A549 (cell line): ENCODE data around the gene MYOZ1. TPM values are rescaled to one million over a fixed set of nuclear protein-coding genes. Genes with fewer than 3 reads are reported as not detected.

Experiments
- ATAC-seq, 2 experiments: fragments of 200-7000 bp in 1 of 2; fragments of >200 bp in 1 of 2; cut with Nextera tagmentation in 1 of 2; cut with Tn5 transposase in 1 of 2; 3 replicates each; pipeline versions ENCODE4 v1.8.0 to v1.9.1; 2018 to 2020; ENCODE audit warnings: mild to moderate bottlenecking in 1 of 2, moderate library complexity in 1 of 2
- CTCF ChIA-PET: fragments of 300-600 bp; sonication (Branson Sonifier 250); formaldehyde crosslinking; extraction: SDS; loops from one replicate; lab custom pipeline; 2021; ENCODE audit warnings: antibody characterized with exemption, inconsistent platforms; lab: Yijun Ruan, JAX
- POLR2A ChIA-PET: fragments of 350-600 bp; formaldehyde crosslinking; extraction: SDS; loops from one replicate; lab custom pipeline; 2021; ENCODE audit warnings: antibody characterized with exemption, inconsistent platforms; lab: Yijun Ruan, JAX
- DNase-seq, 2 experiments: peaks; one replicate each; pipeline versions ENCODE4 v3.0.0 to v3.0.0-alpha.2; 2011 to 2016; ENCODE audit warnings: low read depth in 1 of 2, low spot score in 1 of 2
- FAIRE-seq: peaks from 2 replicates; lab custom pipeline; 2011; peaks lifted over from hg19 to GRCh38; lab: Jason Lieb, UNC
- H3K27ac ChIP-seq, 2 experiments: fragments of >200 bp; sonication (Bioruptor Twin); formaldehyde crosslinking; 3 replicates each; pipeline ENCODE4 v1.5.1; 2016 to 2017
- H3K4me1 ChIP-seq: fragments of >200 bp; sonication (Bioruptor Twin); formaldehyde crosslinking; 3 replicates; pipeline ENCODE4 v1.6.1; 2016
- H3K4me2 ChIP-seq: fragments of >200 bp; sonication (Bioruptor Twin); formaldehyde crosslinking; 3 replicates; pipeline ENCODE4 v1.6.1; 2016
- H3K4me3 ChIP-seq: fragments of >200 bp; sonication (Bioruptor Twin); formaldehyde crosslinking; 3 replicates; pipeline ENCODE4 v1.5.1; 2016
- H3K9me3 ChIP-seq: fragments of >200 bp; sonication (Bioruptor Twin); formaldehyde crosslinking; 3 replicates; pipeline ENCODE4 v1.6.1; 2016
- BHLHE40 ChIP-seq: IDR thresholded peaks from 2 replicates; pipeline ENCODE4 v1.6.1; 2012; ENCODE audit warnings: low read depth, low read length, inconsistent platforms
- CBX8 ChIP-seq: fragments of 200-600 bp; sonication (generic); IDR thresholded peaks from 2 replicates; pipeline ENCODE4 v1.6.1; 2016
- CHD2 ChIP-seq: fragments of 150-350 bp; IDR thresholded peaks from 2 replicates; pipeline ENCODE4 v1.6.1; 2014; ENCODE audit warnings: low read length; ENCODE audit not compliant: partially characterized antibody
- CHD4 ChIP-seq: fragments of 200-600 bp; sonication (generic); IDR thresholded peaks from 2 replicates; pipeline ENCODE4 v1.6.1; 2016; ENCODE audit warnings: antibody characterized with exemption, mild to moderate bottlenecking, borderline replicate concordance
- EHF ChIP-seq: fragments of 250-450 bp; sonication (Bioruptor Pico); IDR thresholded peaks from 2 replicates; pipeline ENCODE4 v1.5.0; 2020; ENCODE audit warnings: mild to moderate bottlenecking
- ESRRA ChIP-seq: fragments of 150-350 bp; IDR thresholded peaks from 2 replicates; pipeline ENCODE4 v1.6.1; 2014; ENCODE audit warnings: mild to moderate bottlenecking, low read length, borderline replicate concordance
- FOSB ChIP-seq: fragments of 250-450 bp; sonication (Bioruptor Pico); IDR thresholded peaks from 2 replicates; pipeline ENCODE4 v1.5.0; 2020; ENCODE audit warnings: mild to moderate bottlenecking, moderate library complexity
- GATA3 ChIP-seq: IDR thresholded peaks from 2 replicates; pipeline ENCODE4 v1.6.1; 2012; ENCODE audit warnings: borderline replicate concordance
- HOXA7 ChIP-seq: fragments of 250-450 bp; sonication (Bioruptor Pico); IDR thresholded peaks from 2 replicates; pipeline ENCODE4 v1.5.0; 2020; ENCODE audit warnings: mild to moderate bottlenecking, moderate library complexity
- HOXB13 ChIP-seq: fragments of 250-450 bp; sonication (Bioruptor Pico); IDR thresholded peaks from 2 replicates; pipeline ENCODE4 v1.5.0; 2020; ENCODE audit warnings: low read depth, mild to moderate bottlenecking, moderate library complexity
- JUN ChIP-seq, 2 experiments: fragments of >200 bp; sonication (Bioruptor Twin); formaldehyde crosslinking; IDR thresholded peaks; 2 replicates in 1 of 2; 3 replicates in 1 of 2; pipeline ENCODE4 v1.6.1; 2016 to 2017
- JUNB ChIP-seq: fragments of >200 bp; sonication (Bioruptor Twin); formaldehyde crosslinking; IDR thresholded peaks from 2 replicates; pipeline ENCODE4 v1.6.1; 2016
- MAFK ChIP-seq: fragments of 450-650 bp; IDR thresholded peaks from 2 replicates; pipeline ENCODE4 v1.6.1; 2014; ENCODE audit not compliant: partially characterized antibody
- NFE2L2 ChIP-seq: fragments of 150-350 bp; conservative IDR thresholded peaks from 2 replicates; pipeline ENCODE4 v1.6.1; 2014; ENCODE audit warnings: low read length
- PHF8 ChIP-seq: fragments of 200-600 bp; sonication (generic); IDR thresholded peaks from 2 replicates; pipeline ENCODE4 v1.6.1; 2016; ENCODE audit warnings: low read depth, mild to moderate bottlenecking, antibody characterized with exemption, moderate library complexity, borderline replicate concordance
- POLR2A ChIP-seq: IDR thresholded peaks from 2 replicates; pipeline ENCODE4 v1.6.1; 2012; ENCODE audit warnings: mild to moderate bottlenecking, low read length
- POLR2AphosphoS2 ChIP-seq: conservative IDR thresholded peaks from 2 replicates; pipeline ENCODE4 v1.6.1; 2012; ENCODE audit warnings: low read length, improper control_type of control experiment, inconsistent platforms
- RCOR1 ChIP-seq: fragments of 150-350 bp; IDR thresholded peaks from 2 replicates; pipeline ENCODE4 v1.6.1; 2014; ENCODE audit warnings: antibody characterized with exemption, low read length, low read depth
- RNF2 ChIP-seq: fragments of 200-600 bp; sonication (generic); IDR thresholded peaks from 2 replicates; pipeline ENCODE4 v1.6.1; 2016; ENCODE audit warnings: low read depth, mild to moderate bottlenecking, antibody characterized with exemption, moderate library complexity, borderline replicate concordance
- SMC3 ChIP-seq: fragments of >200 bp; sonication (Bioruptor Twin); formaldehyde crosslinking; IDR thresholded peaks from 3 replicates; pipeline ENCODE4 v1.6.1; 2018; ENCODE audit warnings: inconsistent platforms
- TP53 ChIP-seq: fragments of 250-450 bp; sonication (Bioruptor Pico); IDR thresholded peaks from 2 replicates; pipeline ENCODE4 v1.5.0; 2021; ENCODE audit warnings: mild to moderate bottlenecking, moderate library complexity
- ZFP36 ChIP-seq: fragments of 450-650 bp; IDR thresholded peaks from 2 replicates; pipeline ENCODE4 v1.6.1; 2014; ENCODE audit warnings: borderline replicate concordance; ENCODE audit not compliant: partially characterized antibody
- WGBS: methylation state at CpG from one replicate; pipeline ENCODE4 v1.1.6; 2017; ENCODE audit errors: missing lambda C conversion rate; 5-methylcytosine and 5-hydroxymethylcytosine counted together
- polyA plus RNA-seq, 4 experiments: library from polyadenylated mRNA; depleted of rRNA in 3 of 4; stranded (reverse); fragments of >200 nt; fragmentation: RNase III in 1 of 4; extraction: RNeasy Plus Mini Kit Qiagen cat#74134 plus additional on column Dnase treatment in 1 of 4; gene quantifications; 2 replicates in 3 of 4; 3 replicates in 1 of 4; pipeline ENCODE4 v1.2.3, GENCODE V29; 2011 to 2017
- TF ChIP-seq, protein P1 (sequence below): fragments of 250-450 bp; sonication (Bioruptor Pico); IDR thresholded peaks from 2 replicates; pipeline ENCODE4 v1.5.0; 2020; ENCODE audit warnings: low read depth, mild to moderate bottlenecking, moderate library complexity
- TF ChIP-seq, protein P2 (sequence below): fragments of 250-450 bp; sonication (Bioruptor Pico); IDR thresholded peaks from 2 replicates; pipeline ENCODE4 v1.5.0; 2021; ENCODE audit warnings: mild to moderate bottlenecking, moderate library complexity, borderline replicate concordance
- TF ChIP-seq, protein P3 (sequence below): fragments of >200 bp; sonication (Bioruptor Twin); formaldehyde crosslinking; IDR thresholded peaks from 2 replicates; pipeline ENCODE4 v1.6.1; 2016
- TF ChIP-seq, protein P4 (sequence below): fragments of >200 bp; sonication (Bioruptor Twin); formaldehyde crosslinking; IDR thresholded peaks from 3 replicates; pipeline ENCODE4 v1.5.1; 2016

The MYOZ1 gene
- polyA plus RNA-seq, 2 of the 4 experiments (the other 2 are of a cell fraction), result 0.04 TPM; not detected in 1

DNA sequence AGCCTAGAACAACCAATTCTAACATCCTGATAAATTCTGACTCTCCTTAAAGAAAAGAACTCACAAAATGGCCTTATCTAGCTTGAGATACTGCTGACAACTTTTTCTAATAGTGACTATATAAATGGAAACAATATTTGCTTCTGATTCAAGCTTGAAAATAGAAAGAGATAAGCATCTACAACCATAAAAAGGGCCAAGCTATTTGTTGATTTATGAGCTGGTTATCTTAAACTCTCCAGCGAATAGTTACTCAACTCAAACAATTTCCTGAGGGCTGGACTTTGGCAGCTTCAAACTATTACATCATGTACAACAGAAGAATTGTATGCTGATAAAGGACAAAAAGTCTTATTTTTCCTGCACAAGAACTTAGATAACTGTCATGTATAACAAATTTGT, 54.7 kb downstream of the MYOZ1 start (continued):
- TF ChIP-seq EHF (no peak), RNF2 (no peak)

DNA sequence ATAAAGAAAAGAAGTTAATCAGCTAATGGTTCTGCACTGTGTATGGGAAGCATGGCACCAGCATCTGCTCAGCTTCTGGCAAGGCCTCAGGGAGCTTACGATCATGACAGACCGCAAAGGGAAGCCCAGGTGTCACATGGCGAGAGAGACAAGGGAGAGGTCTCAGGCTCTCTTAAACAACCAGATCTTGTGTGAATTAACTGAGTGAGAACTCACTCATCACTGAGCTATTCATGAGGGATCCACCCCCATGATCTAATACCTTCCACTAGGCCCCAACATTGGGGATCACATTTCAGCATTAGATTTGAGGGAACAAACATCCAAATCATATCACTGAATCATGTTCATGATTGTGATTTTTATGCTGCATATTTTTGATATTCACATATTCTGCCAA, 55.9 kb downstream of the MYOZ1 start:
- POLR2A ChIA-PET, result interaction anchor here (1.3 kb wide), 1 partner anchor 46 kb away, joined by 3 read pairs; no protein-coding TSS in a partner anchor
- H3K4me3 ChIP-seq, result no peak overlapping the region

DNA sequence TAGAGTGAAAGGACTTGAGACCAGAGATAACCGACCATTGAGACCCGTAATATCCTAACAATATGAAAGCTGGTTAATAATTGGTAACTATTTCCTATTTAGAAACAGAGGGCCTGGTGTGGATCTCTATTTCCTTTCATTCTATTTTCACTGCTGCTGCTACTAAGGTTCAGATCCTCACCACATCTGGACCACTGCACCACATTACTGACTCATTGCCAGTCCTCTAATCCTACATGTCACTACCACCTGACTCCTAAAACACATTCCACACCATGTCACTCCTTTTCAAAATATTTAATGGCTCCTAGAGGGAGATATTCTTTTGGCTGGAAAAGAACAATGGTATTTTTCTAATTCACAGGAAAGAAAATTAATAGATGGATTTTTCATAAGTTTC, 56.5 kb downstream of the MYOZ1 start:
- H3K9me3 ChIP-seq, result peaks cover 4% of the 10 kb centered on the region; the same call in 1 of the 3 replicates
- 93% methylated on average over 2 of the region's 2 CpGs for WGBS
- H3K4me3 ChIP-seq, result no peak overlapping the region
- H3K4me1 ChIP-seq, result peaks cover 35% of the 10 kb centered on the region
- ChIA-PET POLR2A (interaction anchor here (1.3 kb wide), 1 partner anchor 47 kb away, joined by 3 read pairs; no protein-coding TSS in a partner anchor), CTCF (interaction anchor here (0.8 to 2.1 kb wide), 2 partner anchors 55 to 59 kb away, joined by 4 to 7 read pairs; no protein-coding TSS in a partner anchor)
- ATAC-seq (no peak), FAIRE-seq (no peak), DNase-seq (no peak)
- H3K4me2 ChIP-seq, result no peak overlapping the region
- TF ChIP-seq CBX8, result no peak
- TF ChIP-seq JUNB, result no peak
- no peak for TF ChIP-seq RNF2
- TF ChIP-seq CHD2, result no peak
- TF ChIP-seq, protein P1, sequence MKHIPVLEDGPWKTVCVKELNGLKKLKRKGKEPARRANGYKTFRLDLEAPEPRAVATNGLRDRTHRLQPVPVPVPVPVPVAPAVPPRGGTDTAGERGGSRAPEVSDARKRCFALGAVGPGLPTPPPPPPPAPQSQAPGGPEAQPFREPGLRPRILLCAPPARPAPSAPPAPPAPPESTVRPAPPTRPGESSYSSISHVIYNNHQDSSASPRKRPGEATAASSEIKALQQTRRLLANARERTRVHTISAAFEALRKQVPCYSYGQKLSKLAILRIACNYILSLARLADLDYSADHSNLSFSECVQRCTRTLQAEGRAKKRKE (CRISPR knock-in tag), result no peak
- no peak for TF ChIP-seq MAFK
- TF ChIP-seq TP53, result no peak
- TF ChIP-seq HOXB13, result no peak
- no peak for TF ChIP-seq RCOR1
- TF ChIP-seq FOSB, result no peak
- TF ChIP-seq, protein P2, sequence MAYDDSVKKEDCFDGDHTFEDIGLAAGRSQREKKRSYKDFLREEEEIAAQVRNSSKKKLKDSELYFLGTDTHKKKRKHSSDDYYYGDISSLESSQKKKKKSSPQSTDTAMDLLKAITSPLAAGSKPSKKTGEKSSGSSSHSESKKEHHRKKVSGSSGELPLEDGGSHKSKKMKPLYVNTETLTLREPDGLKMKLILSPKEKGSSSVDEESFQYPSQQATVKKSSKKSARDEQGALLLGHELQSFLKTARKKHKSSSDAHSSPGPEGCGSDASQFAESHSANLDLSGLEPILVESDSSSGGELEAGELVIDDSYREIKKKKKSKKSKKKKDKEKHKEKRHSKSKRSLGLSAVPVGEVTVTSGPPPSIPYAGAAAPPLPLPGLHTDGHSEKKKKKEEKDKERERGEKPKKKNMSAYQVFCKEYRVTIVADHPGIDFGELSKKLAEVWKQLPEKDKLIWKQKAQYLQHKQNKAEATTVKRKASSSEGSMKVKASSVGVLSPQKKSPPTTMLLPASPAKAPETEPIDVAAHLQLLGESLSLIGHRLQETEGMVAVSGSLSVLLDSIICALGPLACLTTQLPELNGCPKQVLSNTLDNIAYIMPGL (CRISPR knock-in tag), result no peak
- TF ChIP-seq, protein P3, sequence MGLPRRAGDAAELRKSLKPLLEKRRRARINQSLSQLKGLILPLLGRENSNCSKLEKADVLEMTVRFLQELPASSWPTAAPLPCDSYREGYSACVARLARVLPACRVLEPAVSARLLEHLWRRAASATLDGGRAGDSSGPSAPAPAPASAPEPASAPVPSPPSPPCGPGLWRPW, result no peak
- no peak for TF ChIP-seq POLR2AphosphoS2
- no peak for TF ChIP-seq POLR2A
- TF ChIP-seq HOXA7 (CRISPR knock-in tag), result no peak
- no peak for TF ChIP-seq NFE2L2
- no peak for TF ChIP-seq SMC3
- TF ChIP-seq GATA3, result no peak
- TF ChIP-seq ESRRA, result no peak
- TF ChIP-seq PHF8, result no peak
- no peak overlapping the region for H3K27ac ChIP-seq

More for the DNA sequence above, 55.9 kb downstream of the MYOZ1 start:
- Histone ChIP-seq H3K4me2 (no peak overlapping the region), H3K27ac (no peak overlapping the region), H3K4me1 (peaks cover 36% of the 10 kb centered on the region)
- no peak for FAIRE-seq
- TF ChIP-seq SMC3 (no peak), JUN (IDR thresholded peaks at IDR 0.05) (no peak), BHLHE40 (no peak), CHD4 (no peak), FOSB (no peak), HOXA7 (CRISPR knock-in tag) (no peak), JUNB (no peak), ZFP36 (no peak)
- TF ChIP-seq, protein P4, sequence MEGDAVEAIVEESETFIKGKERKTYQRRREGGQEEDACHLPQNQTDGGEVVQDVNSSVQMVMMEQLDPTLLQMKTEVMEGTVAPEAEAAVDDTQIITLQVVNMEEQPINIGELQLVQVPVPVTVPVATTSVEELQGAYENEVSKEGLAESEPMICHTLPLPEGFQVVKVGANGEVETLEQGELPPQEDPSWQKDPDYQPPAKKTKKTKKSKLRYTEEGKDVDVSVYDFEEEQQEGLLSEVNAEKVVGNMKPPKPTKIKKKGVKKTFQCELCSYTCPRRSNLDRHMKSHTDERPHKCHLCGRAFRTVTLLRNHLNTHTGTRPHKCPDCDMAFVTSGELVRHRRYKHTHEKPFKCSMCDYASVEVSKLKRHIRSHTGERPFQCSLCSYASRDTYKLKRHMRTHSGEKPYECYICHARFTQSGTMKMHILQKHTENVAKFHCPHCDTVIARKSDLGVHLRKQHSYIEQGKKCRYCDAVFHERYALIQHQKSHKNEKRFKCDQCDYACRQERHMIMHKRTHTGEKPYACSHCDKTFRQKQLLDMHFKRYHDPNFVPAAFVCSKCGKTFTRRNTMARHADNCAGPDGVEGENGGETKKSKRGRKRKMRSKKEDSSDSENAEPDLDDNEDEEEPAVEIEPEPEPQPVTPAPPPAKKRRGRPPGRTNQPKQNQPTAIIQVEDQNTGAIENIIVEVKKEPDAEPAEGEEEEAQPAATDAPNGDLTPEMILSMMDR, result no peak
- TF ChIP-seq, all 56 proteins: peak for 0
- ATAC-seq (no peak), DNase-seq (no peak)
- CTCF ChIA-PET, result interaction anchor here (2.1 kb wide), 1 partner anchor 55 kb away, joined by 7 read pairs; no protein-coding TSS in a partner anchor
- WGBS, result 99% methylated on average over 3 of the region's 3 CpGs
- H3K9me3 ChIP-seq, result peaks cover 4% of the 10 kb centered on the region; the same call in 1 of the 3 replicates
